ENCODE results near the gene TBL1X.
A peak's percentile ranks its signal among the peaks of the same experiment; 100 is the strongest.

TBL1X gene

DNA sequence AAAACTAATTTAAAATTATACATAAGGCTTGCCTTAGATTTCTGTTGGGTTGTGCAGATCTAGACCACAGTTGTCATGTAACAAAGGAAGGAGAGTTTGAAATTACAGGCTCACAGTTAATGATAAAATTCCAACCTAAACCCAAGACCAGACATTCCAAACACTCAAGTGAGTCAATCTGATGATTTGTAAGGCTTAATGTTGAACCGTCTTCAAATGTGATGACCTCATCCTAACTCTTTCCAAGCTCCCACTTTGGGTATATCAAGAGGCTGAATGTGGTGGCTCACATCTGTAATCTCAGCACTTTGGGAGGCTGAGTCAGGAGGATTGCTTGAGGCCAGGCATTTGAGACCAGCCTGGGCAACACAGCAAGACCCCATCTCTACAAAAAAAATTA lies 149.2 kb downstream of the TBL1X start:
- no peak for DNase-seq (ENCODE audit: extremely low read depth in 1 of 2, low read depth in 1 of 2)

DNA sequence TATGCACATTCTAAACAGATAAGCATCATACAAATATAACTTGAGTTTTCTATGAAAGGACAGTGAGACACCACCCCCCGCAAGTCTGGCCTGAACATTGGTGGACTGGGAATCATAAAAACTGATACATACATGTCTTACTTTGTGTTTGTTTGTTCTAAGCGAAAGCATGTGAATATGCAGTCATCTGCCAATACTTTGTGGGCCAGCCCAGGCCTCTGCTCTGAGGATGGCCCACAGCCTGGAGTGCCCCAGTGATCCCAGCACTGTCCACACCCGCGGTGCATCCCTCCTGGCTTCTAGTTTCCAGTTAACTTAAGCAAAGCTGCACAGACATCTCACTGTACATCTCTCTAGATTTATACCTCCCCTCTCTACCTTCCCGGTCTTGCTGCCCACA lies 154.3 kb downstream of the TBL1X start:
- no peak for DNase-seq (ENCODE audit: extremely low read depth in 1 of 2, low read depth in 1 of 2)

DNA sequence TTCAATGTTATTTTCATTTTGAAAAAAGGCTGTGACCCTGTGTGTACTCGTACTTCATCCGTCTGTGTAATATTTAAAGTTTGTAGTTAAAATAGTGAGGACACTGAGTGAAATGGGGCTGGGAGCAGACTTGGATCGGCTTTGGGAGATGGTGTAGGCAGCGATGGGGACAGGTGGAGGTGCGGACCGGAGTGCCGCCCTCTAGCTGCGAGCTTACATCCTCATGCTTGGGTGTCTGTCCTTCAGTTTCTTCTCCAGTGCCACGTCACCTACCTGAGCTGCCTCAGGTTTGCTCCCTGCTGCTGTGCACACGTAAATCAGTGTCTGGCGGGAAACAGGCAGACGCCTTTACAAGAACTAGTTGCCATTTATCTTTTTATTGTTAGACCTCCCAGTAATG lies 154.7 kb downstream of the TBL1X start:
- DNase-seq (ENCODE audit: extremely low read depth in 1 of 2, low read depth in 1 of 2) = no peak

DNA sequence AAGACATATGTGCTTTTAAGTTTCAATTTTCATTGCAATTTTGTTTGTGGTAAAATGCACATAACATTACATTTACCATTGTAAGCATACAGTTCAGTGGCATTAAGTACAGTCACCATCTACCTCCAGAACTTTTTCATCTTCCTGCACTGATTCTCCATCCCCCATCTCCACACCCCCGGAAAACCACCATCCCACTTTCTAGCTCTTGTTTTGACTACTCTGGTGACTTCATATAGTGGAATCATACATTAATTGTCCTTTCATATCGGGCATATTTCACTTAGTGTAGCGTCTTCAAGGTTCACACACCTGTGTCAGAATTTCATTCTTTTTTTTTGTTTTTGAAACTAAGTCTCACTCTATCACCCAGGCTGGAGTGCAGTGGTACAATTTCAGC lies 157.3 kb downstream of the TBL1X start:
- no peak for DNase-seq (ENCODE audit: extremely low read depth in 1 of 2, low read depth in 1 of 2)

DNA sequence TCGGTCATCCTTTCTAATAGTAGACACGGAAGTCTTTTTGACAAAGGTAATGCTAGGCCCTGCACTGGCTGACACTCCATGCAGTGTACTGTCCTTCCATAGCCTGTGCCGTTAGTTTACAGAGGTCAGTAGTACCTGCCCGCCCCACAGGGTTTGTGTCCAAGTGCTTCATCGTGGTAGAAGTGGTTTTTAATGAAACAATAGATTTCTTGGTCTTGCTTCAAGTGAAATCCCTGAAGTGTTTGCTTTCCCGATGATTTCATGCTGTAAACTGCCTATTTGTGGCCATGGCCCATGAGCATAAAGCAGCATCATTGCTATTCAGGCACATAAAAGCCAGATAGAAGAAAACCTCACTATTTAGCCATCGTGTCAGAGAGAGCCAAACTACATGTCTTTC lies 161.5 kb downstream of the TBL1X start:
- no peak for DNase-seq (ENCODE audit: extremely low read depth in 1 of 2, low read depth in 1 of 2)

DNA sequence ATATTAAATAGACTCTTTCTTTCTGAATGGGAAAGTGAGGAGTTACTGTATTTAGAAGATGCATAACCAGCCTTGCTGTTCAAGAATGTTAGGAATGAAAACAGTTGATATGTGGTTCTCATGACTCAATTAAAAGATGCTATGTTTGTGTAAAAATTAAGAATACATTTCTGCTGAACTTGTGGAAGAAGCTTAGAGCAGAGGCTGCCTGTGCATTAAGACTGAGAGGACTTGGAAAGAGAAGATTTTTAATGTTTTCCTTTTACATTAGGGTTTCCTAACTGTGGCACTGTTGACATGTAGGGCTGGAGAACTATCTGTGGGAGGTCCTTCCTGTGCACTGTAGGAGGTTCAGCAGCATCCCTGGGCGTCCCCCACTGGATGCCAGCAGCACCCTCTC lies 163.1 kb downstream of the TBL1X start:
- no peak for DNase-seq (ENCODE audit: extremely low read depth in 1 of 2, low read depth in 1 of 2)

DNA sequence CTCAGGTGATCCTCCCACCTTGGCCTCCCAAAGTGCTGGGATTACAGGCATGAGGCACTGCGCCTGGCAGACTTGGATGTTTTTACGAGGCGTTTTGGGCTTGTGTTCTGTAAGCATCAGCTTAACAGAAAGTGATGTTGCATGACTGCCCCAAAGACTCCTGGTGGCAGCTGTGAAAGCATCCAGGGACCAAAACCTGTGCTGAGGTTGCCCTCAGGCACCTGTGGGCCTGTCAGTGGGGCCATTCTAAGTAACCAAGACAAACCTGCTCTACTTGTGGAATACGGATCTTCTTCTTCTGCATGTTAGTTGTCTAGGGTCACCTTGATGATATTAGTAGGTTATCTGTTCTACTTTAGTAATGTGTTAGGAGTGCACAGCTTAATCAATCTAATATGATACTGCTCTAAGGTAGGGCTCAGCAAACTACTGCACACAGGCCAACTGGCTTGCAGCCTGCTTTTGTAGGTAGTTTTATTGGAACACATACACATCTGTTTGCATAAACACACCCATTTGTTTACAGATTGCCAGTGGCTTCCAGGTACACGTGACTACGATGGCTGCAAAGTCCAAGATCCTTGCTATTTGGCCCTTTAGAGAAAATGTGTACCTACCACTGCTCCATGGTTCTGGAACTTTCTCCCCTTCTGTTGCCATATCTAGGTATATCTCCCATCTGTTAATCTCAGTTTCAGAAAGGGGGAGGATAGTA lies 164.1 kb downstream of the TBL1X start:
- DNase-seq (ENCODE audit: extremely low read depth in 1 of 2, low read depth in 1 of 2) = no peak

GRCh38 chrX:9634551-9634950 lies 169.7 kb downstream of the TBL1X start:
- no peak for DNase-seq (ENCODE audit: extremely low read depth in 1 of 2, low read depth in 1 of 2)

DNA sequence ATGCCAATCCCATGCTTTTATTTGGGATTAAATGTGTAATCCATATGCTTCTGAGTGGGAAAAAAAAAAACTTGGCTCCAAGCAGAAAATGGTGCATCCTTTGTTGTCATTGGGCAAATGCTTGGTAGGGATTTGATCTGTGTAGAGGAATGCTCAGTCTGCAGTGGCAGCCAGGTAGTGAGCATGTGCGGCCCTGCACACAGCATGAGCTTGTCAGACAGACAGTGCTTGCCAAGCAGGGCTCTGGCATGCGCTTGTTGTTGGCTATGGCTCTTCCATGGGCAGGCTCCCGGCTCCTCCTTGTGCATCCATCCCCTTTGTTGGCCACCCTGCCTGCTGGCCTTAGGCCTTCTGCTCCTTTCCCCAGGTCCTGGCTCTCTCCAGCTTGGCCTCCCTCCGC lies 170.5 kb downstream of the TBL1X start:
- DNase-seq (ENCODE audit: extremely low read depth in 1 of 2, low read depth in 1 of 2) = no peak

DNA sequence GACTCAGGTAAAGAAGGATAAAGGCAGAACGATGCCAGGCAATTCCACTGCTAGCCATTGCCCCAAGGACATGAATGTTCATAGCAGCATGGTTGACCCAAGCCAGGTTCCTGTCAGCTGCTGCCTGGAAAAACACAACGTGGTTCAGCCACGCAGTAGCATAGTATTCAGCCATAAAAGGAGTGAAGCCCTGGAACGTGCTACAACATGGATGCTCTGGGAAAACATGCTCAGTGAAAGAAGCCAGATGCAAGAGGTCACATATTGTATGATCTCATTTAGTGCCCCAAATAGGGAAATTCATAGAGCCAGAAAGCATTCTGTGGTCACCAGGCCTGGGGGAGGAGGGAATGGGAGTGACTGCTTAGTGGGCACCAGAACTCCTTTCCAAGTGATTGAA lies 170.9 kb downstream of the TBL1X start:
- no peak for DNase-seq (ENCODE audit: extremely low read depth in 1 of 2, low read depth in 1 of 2)

GRCh38 chrX:9638871-9639270 lies 174.0 kb downstream of the TBL1X start:
- no peak for DNase-seq (ENCODE audit: extremely low read depth in 1 of 2, low read depth in 1 of 2)

DNA sequence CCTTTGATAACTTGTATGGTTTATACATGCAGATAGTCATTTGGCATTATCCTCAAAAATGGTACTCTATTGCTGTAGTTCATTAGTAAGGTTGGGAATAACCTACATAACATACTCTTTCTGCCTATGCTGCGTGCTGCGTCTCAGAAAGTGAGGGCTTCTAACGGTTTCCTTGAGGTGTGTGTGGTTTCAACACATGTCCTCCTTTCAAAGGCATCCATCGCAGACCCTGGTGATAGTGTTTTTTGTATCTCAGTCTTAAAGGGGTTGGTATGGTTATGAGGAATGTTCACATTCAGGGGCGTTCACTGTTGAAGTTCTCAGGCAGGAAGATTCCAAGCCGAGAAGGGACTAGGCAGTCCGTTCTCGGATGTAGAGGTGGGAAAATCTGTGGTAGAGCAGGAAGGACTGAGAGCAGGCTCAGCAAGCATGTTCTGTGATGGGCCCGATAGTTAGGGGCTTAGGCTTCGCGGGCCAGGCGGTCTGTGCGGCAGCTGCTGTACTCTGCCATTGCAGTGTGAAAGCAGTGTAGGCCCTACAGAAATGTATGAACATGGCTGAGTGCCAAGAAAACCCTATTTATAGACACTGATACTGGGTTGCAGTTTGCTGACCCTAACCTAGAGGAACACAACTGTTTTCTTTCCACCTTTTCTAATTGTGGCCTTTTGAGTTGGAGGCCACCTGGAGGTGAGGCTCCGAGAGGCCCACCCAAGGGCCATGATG lies 177.6 kb downstream of the TBL1X start:
- no peak for DNase-seq (ENCODE audit: extremely low read depth in 1 of 2, low read depth in 1 of 2)

- no peak for DNase-seq (ENCODE audit: extremely low read depth in 1 of 2, low read depth in 1 of 2)
These were observed 178.9 kb downstream of the TBL1X start for GRCh38 chrX:9643807-9644206.

GRCh38 chrX:9644335-9644734 lies 179.5 kb downstream of the TBL1X start:
- DNase-seq (ENCODE audit: extremely low read depth in 1 of 2, low read depth in 1 of 2) = peak; percentile 15 to 33

- no peak for DNase-seq (ENCODE audit: extremely low read depth in 1 of 2, low read depth in 1 of 2)
These were observed 181.8 kb downstream of the TBL1X start for GRCh38 chrX:9646471-9647224.

DNA sequence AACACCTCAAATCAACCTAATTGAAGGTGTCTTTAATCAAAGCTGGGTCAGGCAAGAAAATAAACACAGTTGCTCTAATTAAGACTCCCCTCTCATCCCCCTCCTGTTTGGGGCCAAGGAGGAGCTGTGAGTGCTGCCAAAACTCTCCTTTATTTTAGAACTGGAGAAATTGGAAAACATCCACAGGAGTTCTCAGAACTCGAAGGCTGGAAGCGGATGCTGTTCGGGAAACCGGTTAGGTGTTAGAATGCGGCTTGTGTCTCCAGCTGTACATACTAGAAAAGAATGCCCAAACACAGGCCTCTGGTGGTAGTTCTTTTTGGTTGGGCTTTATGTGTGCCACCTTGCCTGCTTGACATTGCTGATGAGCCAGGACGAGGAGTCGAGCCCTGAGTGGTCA lies 182.6 kb downstream of the TBL1X start:
- DNase-seq (ENCODE audit: extremely low read depth in 1 of 2, low read depth in 1 of 2) = no peak

- no peak for DNase-seq (ENCODE audit: extremely low read depth in 1 of 2, low read depth in 1 of 2)
These were observed 185.2 kb downstream of the TBL1X start for GRCh38 chrX:9650091-9650490.

GRCh38 chrX:9651737-9652136 lies 186.9 kb downstream of the TBL1X start:
- no peak for DNase-seq (ENCODE audit: extremely low read depth in 1 of 2, low read depth in 1 of 2)

GRCh38 chrX:9654929-9655328 lies 190.1 kb downstream of the TBL1X start:
- DNase-seq (ENCODE audit: extremely low read depth in 1 of 2, low read depth in 1 of 2) = no peak

DNA sequence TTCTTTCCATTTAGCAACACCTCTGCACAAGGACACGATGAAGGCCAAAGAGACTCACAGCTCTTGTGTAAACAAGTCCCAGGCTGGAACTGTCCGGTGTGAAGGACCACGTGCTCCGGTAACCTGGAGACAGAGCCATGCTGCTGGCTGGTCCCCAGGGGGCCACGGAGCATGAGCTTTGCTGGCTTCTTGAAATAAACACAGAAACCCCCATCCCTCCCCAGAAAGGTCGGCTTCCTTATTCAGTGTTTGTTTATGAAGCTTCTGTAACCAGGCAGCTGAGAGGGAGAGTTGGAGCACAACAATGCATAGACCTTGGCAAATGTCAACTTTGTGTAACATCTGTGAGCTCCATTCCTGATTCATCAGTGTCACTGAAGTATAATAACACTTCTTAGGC lies 191.4 kb downstream of the TBL1X start:
- DNase-seq (ENCODE audit: extremely low read depth in 1 of 2, low read depth in 1 of 2) = no peak

DNA sequence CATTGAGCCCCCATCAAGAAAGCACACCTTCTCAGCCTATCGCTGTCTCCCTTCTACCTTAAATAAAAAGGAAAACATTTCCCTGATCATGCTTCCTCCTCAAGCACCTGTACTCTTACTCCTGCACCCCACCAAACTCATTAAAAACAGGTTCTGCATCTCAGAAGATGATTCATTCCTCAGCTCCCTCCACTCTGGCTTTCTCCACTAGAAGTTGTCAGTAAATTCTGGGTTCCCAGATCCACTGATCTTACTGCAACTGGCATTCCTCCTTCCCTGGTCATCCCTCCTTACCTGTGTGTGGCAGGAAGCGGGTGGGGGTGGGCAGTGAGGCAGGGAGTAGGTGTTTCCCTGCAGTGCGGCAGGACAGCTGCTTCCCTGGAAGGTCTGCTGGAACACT lies 192.0 kb downstream of the TBL1X start:
- no peak for DNase-seq (ENCODE audit: extremely low read depth in 1 of 2, low read depth in 1 of 2)

Data from stimulated activated CD8-positive, alpha-beta memory T cell treated with anti-CD3 and anti-CD28 coated beads, Interleukin-7, amount 100 ng/mL, for 48 hours (primary cell).